ENCODE results near the gene HS6ST2.

GRCh38 chrX:132776486-132777210 is 181.8 kb downstream of the HS6ST2 start:
- TF ChIP-seq CTCF (IDR thresholded peaks at IDR 0.05 in 2 of 3, conservative IDR thresholded peaks at IDR 0.05 in 1 of 3; ENCODE audit: borderline replicate concordance in 1 of 3, insufficient read depth in 1 of 3, low read depth in 2 of 3, low read length in 2 of 3) (no peak), POLR2A (IDR thresholded peaks at IDR 0.05; ENCODE audit: borderline replicate concordance, extremely low read depth, insufficient read depth, insufficient read length) (no peak), YY1 (IDR thresholded peaks at IDR 0.05; ENCODE audit: extremely low read depth, insufficient replicate concordance, low read depth, low read length) (no peak), MAX (IDR thresholded peaks at IDR 0.05) (no peak), SP1 (IDR thresholded peaks at IDR 0.05; ENCODE audit: low read depth) (no peak), ATF3 (IDR thresholded peaks at IDR 0.05) (no peak), SRF (IDR thresholded peaks at IDR 0.05; ENCODE audit: low read depth) (no peak), RAD21 (IDR thresholded peaks at IDR 0.05; ENCODE audit: low read depth) (no peak), EZH2 (IDR thresholded peaks at IDR 0.05) (no peak), REST (IDR thresholded peaks at IDR 0.05; ENCODE audit: low read depth) (no peak), ZNF274 (IDR thresholded peaks at IDR 0.05; ENCODE audit: low read depth, low read length) (no peak), EGR1 (IDR thresholded peaks at IDR 0.05; ENCODE audit: low read depth) (no peak)

Measured in HCT116 (cell line).